Mesothelial cell of epicardium (in vitro differentiated cells): ENCODE results near the gene MS4A12. TPM values are rescaled to one million over a fixed set of nuclear protein-coding genes. Genes with fewer than 3 reads are reported as not detected.

Source experiments
- DNase-seq, 2 experiments: peaks; one replicate each; pipeline ENCODE4 v3.0.0; 2021; ENCODE audit warnings: low spot score in 2 of 2; ENCODE audit not compliant: unreplicated experiment in 2 of 2
- H3K27ac Mint-ChIP-seq: 2 replicates; pipeline ENCODE4 v1.8.0; 2021; ENCODE audit warnings: mixed read lengths
- H3K27me3 Mint-ChIP-seq: 2 replicates; pipeline ENCODE4 v1.8.0; 2021; ENCODE audit warnings: low read depth, mixed read lengths
- H3K36me3 Mint-ChIP-seq: 2 replicates; pipeline ENCODE4 v1.8.0; 2021; ENCODE audit warnings: mixed read lengths
- H3K4me1 Mint-ChIP-seq: 2 replicates; pipeline ENCODE4 v1.8.0; 2021; ENCODE audit warnings: mixed read lengths
- H3K4me3 Mint-ChIP-seq: 2 replicates; pipeline ENCODE4 v1.8.0; 2021; ENCODE audit warnings: mild to moderate bottlenecking, moderate library complexity, mixed read lengths
- H3K9me3 Mint-ChIP-seq: 2 replicates; pipeline ENCODE4 v1.8.0; 2021; ENCODE audit warnings: mixed read lengths
- total RNA-seq: library from RNA; stranded (reverse); gene quantifications from 3 replicates; pipeline ENCODE4 v1.2.1, GENCODE V29; 2021
- TF ChIP-seq, protein P1 (sequence below): fragments of 200-600 bp; sonication (generic); IDR thresholded peaks from one replicate; pipeline ENCODE4 v1.5.0; 2021; ENCODE audit warnings: antibody characterized with exemption; ENCODE audit not compliant: unreplicated experiment

MS4A12 gene
- total RNA-seq, 1 donor from 2014 or later, result not detected

DNA sequence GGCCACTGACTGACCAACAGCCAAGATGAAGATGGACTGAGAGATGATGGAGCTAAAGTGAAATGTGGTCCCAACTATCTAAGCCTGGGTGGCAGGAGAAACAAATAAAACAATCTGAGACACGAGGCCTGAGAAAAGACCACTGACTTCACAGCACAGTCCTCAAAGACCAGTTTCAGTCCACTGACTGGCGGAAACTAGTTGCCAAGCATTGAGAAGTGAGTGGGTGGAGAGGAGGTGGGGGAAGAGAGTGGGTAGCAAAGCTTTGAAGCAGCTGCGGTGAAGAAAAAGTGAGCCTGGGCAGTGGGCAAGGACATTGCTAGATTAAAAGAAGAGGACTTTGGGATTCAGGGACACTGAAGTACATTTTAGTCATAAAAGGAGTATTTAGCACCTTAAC is 35.0 kb upstream of the MS4A12 start:
- peaks cover 6% of the 10 kb centered on the region for H3K27me3 Mint-ChIP-seq
- no peaks in the 10 kb centered on the region for H3K36me3 Mint-ChIP-seq
- TF ChIP-seq, protein P1, sequence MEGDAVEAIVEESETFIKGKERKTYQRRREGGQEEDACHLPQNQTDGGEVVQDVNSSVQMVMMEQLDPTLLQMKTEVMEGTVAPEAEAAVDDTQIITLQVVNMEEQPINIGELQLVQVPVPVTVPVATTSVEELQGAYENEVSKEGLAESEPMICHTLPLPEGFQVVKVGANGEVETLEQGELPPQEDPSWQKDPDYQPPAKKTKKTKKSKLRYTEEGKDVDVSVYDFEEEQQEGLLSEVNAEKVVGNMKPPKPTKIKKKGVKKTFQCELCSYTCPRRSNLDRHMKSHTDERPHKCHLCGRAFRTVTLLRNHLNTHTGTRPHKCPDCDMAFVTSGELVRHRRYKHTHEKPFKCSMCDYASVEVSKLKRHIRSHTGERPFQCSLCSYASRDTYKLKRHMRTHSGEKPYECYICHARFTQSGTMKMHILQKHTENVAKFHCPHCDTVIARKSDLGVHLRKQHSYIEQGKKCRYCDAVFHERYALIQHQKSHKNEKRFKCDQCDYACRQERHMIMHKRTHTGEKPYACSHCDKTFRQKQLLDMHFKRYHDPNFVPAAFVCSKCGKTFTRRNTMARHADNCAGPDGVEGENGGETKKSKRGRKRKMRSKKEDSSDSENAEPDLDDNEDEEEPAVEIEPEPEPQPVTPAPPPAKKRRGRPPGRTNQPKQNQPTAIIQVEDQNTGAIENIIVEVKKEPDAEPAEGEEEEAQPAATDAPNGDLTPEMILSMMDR, result no peak
- H3K27ac Mint-ChIP-seq, result no peak overlapping the region
- no peak overlapping the region for H3K4me3 Mint-ChIP-seq
- no peaks in the 10 kb centered on the region for H3K4me1 Mint-ChIP-seq
- no peak for DNase-seq
- no peaks in the 10 kb centered on the region for H3K9me3 Mint-ChIP-seq

GRCh38 chr11:60459345-60459744 is 33.2 kb upstream of the MS4A12 start:
- no peaks in the 10 kb centered on the region for H3K36me3 Mint-ChIP-seq
- H3K27ac Mint-ChIP-seq, result no peak overlapping the region
- TF ChIP-seq, protein P1, result no peak
- no peaks in the 10 kb centered on the region for H3K9me3 Mint-ChIP-seq
- H3K4me3 Mint-ChIP-seq, result no peak overlapping the region
- no peak for DNase-seq
- peaks cover 10% of the 10 kb centered on the region for H3K27me3 Mint-ChIP-seq
- H3K4me1 Mint-ChIP-seq, result no peaks in the 10 kb centered on the region

GRCh38 chr11:60468829-60469228 is 23.7 kb upstream of the MS4A12 start:
- no peak overlapping the region for H3K4me3 Mint-ChIP-seq
- no peaks in the 10 kb centered on the region for H3K36me3 Mint-ChIP-seq
- H3K27me3 Mint-ChIP-seq, result peaks cover 10% of the 10 kb centered on the region
- DNase-seq, result no peak
- no peaks in the 10 kb centered on the region for H3K9me3 Mint-ChIP-seq
- no peak overlapping the region for H3K27ac Mint-ChIP-seq
- H3K4me1 Mint-ChIP-seq, result no peaks in the 10 kb centered on the region
- TF ChIP-seq, protein P1, result no peak

DNA sequence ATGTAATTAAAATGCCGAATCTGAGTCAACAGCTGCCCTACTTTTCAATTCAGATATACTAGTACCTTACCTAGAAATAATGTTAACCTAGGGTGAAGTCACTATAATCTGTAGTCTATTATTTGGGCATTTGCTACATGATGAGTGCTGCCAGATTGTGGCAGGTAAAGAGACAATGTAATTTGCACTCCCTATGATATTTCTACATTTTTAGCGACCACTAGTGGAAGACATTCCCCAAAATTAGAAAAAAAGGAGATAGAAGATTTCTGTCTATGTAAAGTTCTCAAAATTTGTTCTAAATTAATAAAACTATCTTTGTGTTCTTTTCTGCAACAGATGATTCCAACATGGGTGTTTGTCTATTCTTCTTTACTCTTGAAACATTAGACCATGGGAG is 22.9 kb upstream of the MS4A12 start:
- no peak for DNase-seq
- Mint-ChIP-seq H3K27ac (no peak overlapping the region), H3K27me3 (peaks cover 3% of the 10 kb centered on the region), H3K4me3 (no peak overlapping the region), H3K9me3 (no peaks in the 10 kb centered on the region), H3K4me1 (no peaks in the 10 kb centered on the region), H3K36me3 (no peaks in the 10 kb centered on the region)
- TF ChIP-seq, protein P1, result no peak

DNA sequence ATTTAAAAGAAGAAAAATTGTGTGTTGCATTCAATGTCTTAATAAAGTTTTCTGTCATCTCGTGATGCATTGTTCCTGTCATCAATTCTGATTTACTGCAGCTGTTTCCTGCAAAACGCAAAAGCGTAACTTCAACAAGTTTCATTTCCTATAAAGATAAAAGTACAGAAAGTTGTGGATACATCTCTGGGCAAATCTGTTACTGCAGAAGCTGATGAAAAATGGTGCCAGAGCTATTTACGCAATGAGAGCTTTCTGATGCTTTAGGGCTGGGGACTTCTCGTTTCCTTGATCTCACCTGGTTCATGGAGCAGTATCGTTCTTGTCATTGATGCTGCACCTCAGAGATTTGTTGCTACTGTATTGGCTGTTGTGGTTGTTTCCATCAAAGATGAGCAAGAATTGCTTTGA is 15.5 kb upstream of the MS4A12 start:
- no peaks in the 10 kb centered on the region for H3K4me1 Mint-ChIP-seq
- TF ChIP-seq, protein P1, result no peak
- DNase-seq, result no peak

DNA sequence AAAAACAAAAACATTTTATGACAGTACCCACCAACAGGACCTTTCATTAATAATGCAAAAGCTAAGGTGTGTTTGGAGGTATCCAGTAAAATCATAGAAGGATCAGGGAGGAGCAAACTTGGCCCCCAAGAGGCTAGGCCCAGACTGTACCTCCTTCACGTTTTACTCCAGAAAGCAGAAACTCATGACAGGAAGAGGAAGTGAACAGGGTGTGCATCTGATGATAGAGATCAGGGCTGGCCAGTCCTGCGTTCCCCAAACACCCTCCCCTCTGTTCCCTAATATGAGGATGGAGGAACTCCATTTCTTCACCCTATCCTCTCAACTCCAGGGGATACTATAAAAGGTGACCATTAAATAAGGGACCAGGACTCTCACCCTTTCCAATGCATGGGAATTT is 10.2 kb upstream of the MS4A12 start:
- peaks cover 11% of the 10 kb centered on the region for H3K27me3 Mint-ChIP-seq
- TF ChIP-seq, protein P1, result no peak
- H3K27ac Mint-ChIP-seq, result no peak overlapping the region
- no peaks in the 10 kb centered on the region for H3K36me3 Mint-ChIP-seq
- H3K4me1 Mint-ChIP-seq, result no peaks in the 10 kb centered on the region
- no peak overlapping the region for H3K4me3 Mint-ChIP-seq
- no peaks in the 10 kb centered on the region for H3K9me3 Mint-ChIP-seq
- DNase-seq, result no peak

More for the DNA sequence above, 15.5 kb upstream of the MS4A12 start:
- Mint-ChIP-seq H3K9me3 (no peaks in the 10 kb centered on the region), H3K36me3 (no peaks in the 10 kb centered on the region), H3K27me3 (peaks cover 8% of the 10 kb centered on the region), H3K27ac (no peak overlapping the region), H3K4me3 (no peak overlapping the region)
